SK-N-SH (cell line): ENCODE results near the gene APH1A. TPM values are rescaled to one million over a fixed set of nuclear protein-coding genes. Genes with fewer than 3 reads are reported as not detected.

ENCODE experiments used
- CTCF ChIA-PET: fragments of 300-600, 350-600 bp; formaldehyde crosslinking; extraction: SDS; loops from one replicate; lab custom pipeline; 2021; lab: Yijun Ruan, JAX
- POLR2A ChIA-PET: fragments of 350-600 bp; sonication (Branson Sonifier 250); formaldehyde crosslinking; extraction: SDS; loops from one replicate; lab custom pipeline; 2020; ENCODE audit warnings: antibody characterized with exemption, inconsistent platforms; lab: Yijun Ruan, JAX
- DNase-seq: peaks from one replicate; pipeline ENCODE4 v3.0.0; 2012
- H2AFZ ChIP-seq: fragments of 200-600 bp; sonication (generic); 2 replicates; pipeline ENCODE4 v1.8.1; 2016; ENCODE audit warnings: antibody characterized with exemption, mild to moderate bottlenecking, low read depth
- H3F3A ChIP-seq: fragments of 200-600 bp; sonication (generic); replicated peaks from 2 replicates; pipeline ENCODE3; 2016; ENCODE audit warnings: antibody characterized with exemption, mild to moderate bottlenecking; ENCODE audit not compliant: insufficient read depth
- H3K27ac ChIP-seq, 2 experiments: fragments of 200-500 bp in 1 of 2; fragments of 200-600 bp in 1 of 2; sonication (Bioruptor generic) in 1 of 2; sonication (generic), shearing (Covaris generic) in 1 of 2; 2 replicates each; pipeline versions ENCODE4 v1.5.1 to v1.6.1; 2014 to 2016; ENCODE audit warnings: low read depth in 2 of 2, inconsistent platforms in 1 of 2, low read length in 1 of 2, mild to moderate bottlenecking in 1 of 2, mixed read lengths in 1 of 2
- H3K27me3 ChIP-seq: fragments of 200-600 bp; sonication (generic), shearing (Covaris generic); 2 replicates; pipeline ENCODE4 v1.6.1; 2016; ENCODE audit warnings: mixed run types; ENCODE audit not compliant: insufficient read depth
- H3K36me3 ChIP-seq, 2 experiments: fragments of 200-500 bp in 1 of 2; fragments of 200-600 bp in 1 of 2; sonication (Bioruptor generic) in 1 of 2; sonication (generic) in 1 of 2; replicated peaks in 1 of 2; 2 replicates each; pipeline versions ENCODE3 to v1.5.1; 2014 to 2016; ENCODE audit warnings: low read length in 1 of 2, mild to moderate bottlenecking in 1 of 2; ENCODE audit not compliant: insufficient read depth in 2 of 2, control insufficient read depth in 1 of 2
- H3K4me1 ChIP-seq, 2 experiments: fragments of 200-500 bp in 1 of 2; fragments of 200-600 bp in 1 of 2; sonication (Bioruptor generic) in 1 of 2; sonication (generic), shearing (Covaris generic) in 1 of 2; 2 replicates each; pipeline versions ENCODE4 v1.5.1 to v1.6.1; 2014 to 2016; ENCODE audit warnings: low read depth in 1 of 2, low read length in 1 of 2, mixed run types in 1 of 2; ENCODE audit not compliant: insufficient read depth in 2 of 2, control insufficient read depth in 1 of 2
- H3K4me2 ChIP-seq: fragments of 200-600 bp; sonication (generic), shearing (Covaris generic); 2 replicates; pipeline ENCODE4 v1.6.1; 2017; ENCODE audit warnings: mixed run types
- H3K4me3 ChIP-seq, 2 experiments: fragments of 200-500 bp in 1 of 2; fragments of 200-600 bp in 1 of 2; sonication (Bioruptor generic) in 1 of 2; sonication (generic), shearing (Covaris generic) in 1 of 2; 2 replicates each; pipeline versions ENCODE4 v1.5.1 to v1.8.1; 2014 to 2016; ENCODE audit warnings: low read depth in 2 of 2, inconsistent platforms in 1 of 2, low read length in 1 of 2, mild to moderate bottlenecking in 1 of 2, mixed read lengths in 1 of 2, moderate library complexity in 1 of 2
- H3K79me2 ChIP-seq: fragments of 200-600 bp; sonication (generic); 2 replicates; pipeline ENCODE4 v1.8.1; 2017; ENCODE audit warnings: mild to moderate bottlenecking; ENCODE audit not compliant: insufficient read depth
- H3K9ac ChIP-seq: fragments of 200-600 bp; sonication (generic); 2 replicates; pipeline ENCODE4 v1.6.1; 2017; ENCODE audit warnings: mixed run types
- H3K9me2 ChIP-seq: fragments of 200-600 bp; sonication (generic); 2 replicates; pipeline ENCODE4 v1.6.1; 2017; ENCODE audit warnings: mixed run types
- H3K9me3 ChIP-seq: fragments of 200-600 bp; sonication (generic); 2 replicates; pipeline ENCODE4 v1.6.1; 2017; ENCODE audit warnings: mixed run types, mild to moderate bottlenecking, moderate library complexity
- H4K20me1 ChIP-seq: fragments of 200-600 bp; sonication (generic); 2 replicates; pipeline ENCODE4 v1.6.1; 2017; ENCODE audit warnings: mild to moderate bottlenecking, mixed run types; ENCODE audit not compliant: insufficient read depth
- EZH2phosphoT487 ChIP-seq: fragments of 200-600 bp; sonication (generic); IDR thresholded peaks from 2 replicates; pipeline ENCODE4 v1.6.1; 2017; ENCODE audit warnings: low read depth, mixed run types, mild to moderate bottlenecking, antibody characterized with exemption, moderate library complexity, borderline replicate concordance
- FOXJ3 ChIP-seq: sonication (generic); formaldehyde crosslinking; IDR thresholded peaks from 2 replicates; pipeline ENCODE4 v1.5.1; 2020; ENCODE audit warnings: mild to moderate bottlenecking, missing genetic modification reagents
- GATA2 ChIP-seq: sonication (generic); formaldehyde crosslinking; IDR thresholded peaks from 2 replicates; pipeline ENCODE4 v1.5.0; 2020; ENCODE audit warnings: mild to moderate bottlenecking, missing genetic modification reagents
- JUND ChIP-seq: IDR thresholded peaks from 2 replicates; pipeline ENCODE4 v1.4.0; 2012
- MEF2A ChIP-seq: IDR thresholded peaks from 2 replicates; pipeline ENCODE4 v1.4.0; 2012; ENCODE audit warnings: low read depth, borderline replicate concordance
- NFIC ChIP-seq: IDR thresholded peaks from 2 replicates; pipeline ENCODE4 v1.4.0; 2012; ENCODE audit warnings: borderline replicate concordance
- NRF1 ChIP-seq: IDR thresholded peaks from 2 replicates; pipeline ENCODE4 v1.6.1; 2012; ENCODE audit warnings: low read depth, mild to moderate bottlenecking, low read length
- POLR2AphosphoS5 ChIP-seq: IDR thresholded peaks from 2 replicates; pipeline ENCODE4 v1.6.1; 2012; ENCODE audit warnings: low read depth, low read length
- RAD21 ChIP-seq: IDR thresholded peaks from 2 replicates; pipeline ENCODE4 v1.6.1; 2012; ENCODE audit warnings: mild to moderate bottlenecking, low read length
- RFX5 ChIP-seq: IDR thresholded peaks from 2 replicates; pipeline ENCODE4 v1.6.1; 2012; ENCODE audit warnings: mild to moderate bottlenecking, improper control_type of control experiment, low read length
- SIN3A ChIP-seq: IDR thresholded peaks from 2 replicates; pipeline ENCODE4 v1.6.1; 2012; ENCODE audit warnings: low read depth, mild to moderate bottlenecking, low read length, moderate library complexity, borderline replicate concordance
- SMC3 ChIP-seq: IDR thresholded peaks from 2 replicates; pipeline ENCODE4 v1.6.1; 2012; ENCODE audit warnings: low read depth, low read length, improper control_type of control experiment
- TEAD4 ChIP-seq: IDR thresholded peaks from 2 replicates; pipeline ENCODE4 v1.4.0; 2012; ENCODE audit warnings: mild to moderate bottlenecking, borderline replicate concordance; ENCODE audit not compliant: insufficient read depth
- WGBS: methylation state at CpG from one replicate; pipeline ENCODE4 v1.1.6; 2017; ENCODE audit warnings: low lambda C conversion rate; 5-methylcytosine and 5-hydroxymethylcytosine counted together
- polyA plus RNA-seq, 3 experiments: library from polyadenylated mRNA; depleted of rRNA; stranded (reverse); fragments of >200 nt; gene quantifications; 2 replicates each; pipeline ENCODE4 v1.2.3, GENCODE V29; 2012
- TF ChIP-seq, protein P1 (sequence below): IDR thresholded peaks from 2 replicates; pipeline ENCODE4 v1.4.0; 2012; ENCODE audit warnings: low read depth
- TF ChIP-seq, protein P2 (sequence below): fragments of 150-350 bp; IDR thresholded peaks from 2 replicates; pipeline ENCODE4 v1.6.1; 2016; ENCODE audit warnings: mild to moderate bottlenecking, low read depth, low read length
- TF ChIP-seq, protein P3 (sequence below): IDR thresholded peaks from 2 replicates; pipeline ENCODE4 v1.4.0; 2012; ENCODE audit warnings: low read depth, borderline replicate concordance
- TF ChIP-seq, protein P4 (sequence below): fragments of 200-600 bp; sonication (generic); IDR thresholded peaks from 2 replicates; pipeline ENCODE4 v1.6.1; 2017; ENCODE audit warnings: antibody characterized with exemption, mild to moderate bottlenecking, moderate library complexity
- TF ChIP-seq, protein P5 (sequence below): IDR thresholded peaks from 2 replicates; pipeline ENCODE4 v1.6.1; 2012; ENCODE audit warnings: mild to moderate bottlenecking, low read depth, low read length, moderate library complexity

Gene APH1A
- polyA plus RNA-seq, 1 of the 3 experiments (the other 2 are of a cell fraction) = 175 TPM

DNA sequence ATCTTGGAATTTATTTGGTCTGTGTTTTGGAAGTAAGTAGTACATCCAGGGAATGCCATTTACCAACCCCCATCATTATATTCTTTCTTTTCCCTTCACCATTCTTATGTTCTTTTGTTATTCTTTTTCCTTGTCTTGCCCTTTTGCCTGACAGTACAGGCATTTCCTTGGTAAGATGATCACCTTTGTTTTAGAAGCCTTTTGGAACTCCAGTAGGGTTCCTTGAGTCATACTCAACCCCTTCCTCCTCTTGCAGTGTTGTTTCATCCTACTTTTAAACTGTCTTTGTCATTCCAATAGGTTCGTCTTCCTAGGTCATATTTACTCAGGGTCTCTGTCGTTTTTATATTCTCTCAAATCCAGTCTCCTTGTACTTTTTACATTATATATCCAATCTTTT is 34.1 kb upstream of the APH1A start:
- CTCF ChIA-PET = interaction anchor here (1.9 kb wide), 1 partner anchor 47 kb away, joined by 7 read pairs; no protein-coding TSS in a partner anchor
- peaks cover 8% of the 10 kb centered on the region for H3F3A ChIP-seq
- H3K4me1 ChIP-seq = no peaks in the 10 kb centered on the region; a peak in 1 of 4 replicates
- no peak overlapping the region for H2AFZ ChIP-seq
- no peak overlapping the region for H3K4me3 ChIP-seq
- no peak for TF ChIP-seq RAD21
- no peak for TF ChIP-seq FOXJ3 (CRISPR knock-in tag)
- no peak for TF ChIP-seq GATA2 (CRISPR knock-in tag)
- no peak for TF ChIP-seq RFX5
- TF ChIP-seq NRF1 = no peak
- TF ChIP-seq MEF2A = no peak
- TF ChIP-seq SIN3A = no peak
- TF ChIP-seq, protein P1, sequence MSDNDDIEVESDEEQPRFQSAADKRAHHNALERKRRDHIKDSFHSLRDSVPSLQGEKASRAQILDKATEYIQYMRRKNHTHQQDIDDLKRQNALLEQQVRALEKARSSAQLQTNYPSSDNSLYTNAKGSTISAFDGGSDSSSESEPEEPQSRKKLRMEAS = no peak
- TF ChIP-seq, protein P2, sequence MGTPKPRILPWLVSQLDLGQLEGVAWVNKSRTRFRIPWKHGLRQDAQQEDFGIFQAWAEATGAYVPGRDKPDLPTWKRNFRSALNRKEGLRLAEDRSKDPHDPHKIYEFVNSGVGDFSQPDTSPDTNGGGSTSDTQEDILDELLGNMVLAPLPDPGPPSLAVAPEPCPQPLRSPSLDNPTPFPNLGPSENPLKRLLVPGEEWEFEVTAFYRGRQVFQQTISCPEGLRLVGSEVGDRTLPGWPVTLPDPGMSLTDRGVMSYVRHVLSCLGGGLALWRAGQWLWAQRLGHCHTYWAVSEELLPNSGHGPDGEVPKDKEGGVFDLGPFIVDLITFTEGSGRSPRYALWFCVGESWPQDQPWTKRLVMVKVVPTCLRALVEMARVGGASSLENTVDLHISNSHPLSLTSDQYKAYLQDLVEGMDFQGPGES = no peak
- TF ChIP-seq, protein P3, sequence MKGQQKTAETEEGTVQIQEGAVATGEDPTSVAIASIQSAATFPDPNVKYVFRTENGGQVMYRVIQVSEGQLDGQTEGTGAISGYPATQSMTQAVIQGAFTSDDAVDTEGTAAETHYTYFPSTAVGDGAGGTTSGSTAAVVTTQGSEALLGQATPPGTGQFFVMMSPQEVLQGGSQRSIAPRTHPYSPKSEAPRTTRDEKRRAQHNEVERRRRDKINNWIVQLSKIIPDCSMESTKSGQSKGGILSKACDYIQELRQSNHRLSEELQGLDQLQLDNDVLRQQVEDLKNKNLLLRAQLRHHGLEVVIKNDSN = no peak
- TF ChIP-seq, protein P4, sequence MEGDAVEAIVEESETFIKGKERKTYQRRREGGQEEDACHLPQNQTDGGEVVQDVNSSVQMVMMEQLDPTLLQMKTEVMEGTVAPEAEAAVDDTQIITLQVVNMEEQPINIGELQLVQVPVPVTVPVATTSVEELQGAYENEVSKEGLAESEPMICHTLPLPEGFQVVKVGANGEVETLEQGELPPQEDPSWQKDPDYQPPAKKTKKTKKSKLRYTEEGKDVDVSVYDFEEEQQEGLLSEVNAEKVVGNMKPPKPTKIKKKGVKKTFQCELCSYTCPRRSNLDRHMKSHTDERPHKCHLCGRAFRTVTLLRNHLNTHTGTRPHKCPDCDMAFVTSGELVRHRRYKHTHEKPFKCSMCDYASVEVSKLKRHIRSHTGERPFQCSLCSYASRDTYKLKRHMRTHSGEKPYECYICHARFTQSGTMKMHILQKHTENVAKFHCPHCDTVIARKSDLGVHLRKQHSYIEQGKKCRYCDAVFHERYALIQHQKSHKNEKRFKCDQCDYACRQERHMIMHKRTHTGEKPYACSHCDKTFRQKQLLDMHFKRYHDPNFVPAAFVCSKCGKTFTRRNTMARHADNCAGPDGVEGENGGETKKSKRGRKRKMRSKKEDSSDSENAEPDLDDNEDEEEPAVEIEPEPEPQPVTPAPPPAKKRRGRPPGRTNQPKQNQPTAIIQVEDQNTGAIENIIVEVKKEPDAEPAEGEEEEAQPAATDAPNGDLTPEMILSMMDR = no peak
- no peak overlapping the region for H3K27ac ChIP-seq
- no peak overlapping the region for H3K9ac ChIP-seq
- POLR2A ChIA-PET = interaction anchor here (0.6 kb wide), 1 partner anchor 13 kb away, joined by 3 read pairs; no protein-coding TSS in a partner anchor
- H3K4me2 ChIP-seq = no peak overlapping the region
- peaks cover 45 to 53% of the 10 kb centered on the region in 2 experiments for H3K36me3 ChIP-seq
- 89% methylated on average over 2 of the region's 2 CpGs for WGBS
- peaks cover 3% of the 10 kb centered on the region; the same call in 1 of the 2 replicates for H4K20me1 ChIP-seq
- H3K79me2 ChIP-seq = peaks cover 33% of the 10 kb centered on the region; the same call in 1 of the 2 replicates
- no peaks in the 10 kb centered on the region for H3K27me3 ChIP-seq
- no peaks in the 10 kb centered on the region for H3K9me3 ChIP-seq
- no peak for DNase-seq
- H3K9me2 ChIP-seq = no peaks in the 10 kb centered on the region

DNA sequence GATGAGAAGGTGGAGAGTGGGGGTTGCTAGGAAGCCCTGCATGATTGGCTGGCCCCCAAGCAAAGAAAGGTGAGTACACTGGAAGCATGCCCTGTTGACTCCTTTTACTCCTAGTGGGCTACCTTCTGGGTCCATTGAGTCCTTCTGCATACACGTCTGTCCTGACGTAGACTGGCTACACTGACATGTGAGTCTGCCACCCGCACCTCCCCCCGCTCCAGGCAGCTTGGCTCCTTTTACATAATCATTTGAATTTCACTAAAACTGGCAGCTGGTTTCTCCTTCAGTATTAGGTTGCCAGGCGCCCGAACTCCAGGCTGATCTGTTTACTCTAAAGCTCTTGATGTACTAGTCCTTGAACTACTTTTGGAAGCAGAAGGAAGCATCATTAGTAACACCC is 33.5 kb upstream of the APH1A start:
- POLR2A ChIA-PET = interaction anchor here (0.6 kb wide), 1 partner anchor 13 kb away, joined by 3 read pairs; no protein-coding TSS in a partner anchor
- H3K9ac ChIP-seq = no peak overlapping the region
- H3K9me2 ChIP-seq = no peaks in the 10 kb centered on the region
- H3F3A ChIP-seq = peaks cover 3% of the 10 kb centered on the region
- H2AFZ ChIP-seq = no peak overlapping the region
- H3K27ac ChIP-seq = no peak overlapping the region
- DNase-seq = no peak
- CTCF ChIA-PET = interaction anchor here (1.9 kb wide), 1 partner anchor 47 kb away, joined by 7 read pairs; no protein-coding TSS in a partner anchor
- peaks cover 3% of the 10 kb centered on the region; the same call in 1 of the 2 replicates for H4K20me1 ChIP-seq
- peaks cover 41 to 53% of the 10 kb centered on the region in 2 experiments for H3K36me3 ChIP-seq
- 96% methylated on average over 6 of the region's 6 CpGs for WGBS
- H3K9me3 ChIP-seq = no peaks in the 10 kb centered on the region
- no peaks in the 10 kb centered on the region; a peak in 1 of 4 replicates for H3K4me1 ChIP-seq
- no peaks in the 10 kb centered on the region for H3K27me3 ChIP-seq
- H3K4me3 ChIP-seq = no peak overlapping the region
- H3K4me2 ChIP-seq = no peak overlapping the region
- peaks cover 38% of the 10 kb centered on the region; the same call in 1 of the 2 replicates for H3K79me2 ChIP-seq
- TF ChIP-seq EZH2phosphoT487 (no peak), SIN3A (no peak), SMC3 (no peak), RAD21 (no peak), MEF2A (no peak), NFIC (no peak), JUND (no peak), POLR2AphosphoS5 (no peak), NRF1 (no peak), TEAD4 (no peak)
- TF ChIP-seq, protein P1 = no peak
- TF ChIP-seq, protein P5, sequence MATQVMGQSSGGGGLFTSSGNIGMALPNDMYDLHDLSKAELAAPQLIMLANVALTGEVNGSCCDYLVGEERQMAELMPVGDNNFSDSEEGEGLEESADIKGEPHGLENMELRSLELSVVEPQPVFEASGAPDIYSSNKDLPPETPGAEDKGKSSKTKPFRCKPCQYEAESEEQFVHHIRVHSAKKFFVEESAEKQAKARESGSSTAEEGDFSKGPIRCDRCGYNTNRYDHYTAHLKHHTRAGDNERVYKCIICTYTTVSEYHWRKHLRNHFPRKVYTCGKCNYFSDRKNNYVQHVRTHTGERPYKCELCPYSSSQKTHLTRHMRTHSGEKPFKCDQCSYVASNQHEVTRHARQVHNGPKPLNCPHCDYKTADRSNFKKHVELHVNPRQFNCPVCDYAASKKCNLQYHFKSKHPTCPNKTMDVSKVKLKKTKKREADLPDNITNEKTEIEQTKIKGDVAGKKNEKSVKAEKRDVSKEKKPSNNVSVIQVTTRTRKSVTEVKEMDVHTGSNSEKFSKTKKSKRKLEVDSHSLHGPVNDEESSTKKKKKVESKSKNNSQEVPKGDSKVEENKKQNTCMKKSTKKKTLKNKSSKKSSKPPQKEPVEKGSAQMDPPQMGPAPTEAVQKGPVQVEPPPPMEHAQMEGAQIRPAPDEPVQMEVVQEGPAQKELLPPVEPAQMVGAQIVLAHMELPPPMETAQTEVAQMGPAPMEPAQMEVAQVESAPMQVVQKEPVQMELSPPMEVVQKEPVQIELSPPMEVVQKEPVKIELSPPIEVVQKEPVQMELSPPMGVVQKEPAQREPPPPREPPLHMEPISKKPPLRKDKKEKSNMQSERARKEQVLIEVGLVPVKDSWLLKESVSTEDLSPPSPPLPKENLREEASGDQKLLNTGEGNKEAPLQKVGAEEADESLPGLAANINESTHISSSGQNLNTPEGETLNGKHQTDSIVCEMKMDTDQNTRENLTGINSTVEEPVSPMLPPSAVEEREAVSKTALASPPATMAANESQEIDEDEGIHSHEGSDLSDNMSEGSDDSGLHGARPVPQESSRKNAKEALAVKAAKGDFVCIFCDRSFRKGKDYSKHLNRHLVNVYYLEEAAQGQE = no peak
